SU-DHL-6 (cell line): ENCODE results near the gene YARS2.

Source experiments
- H2AFZ ChIP-seq: fragments of 200-600 bp; sonication (generic); 2 replicates; pipeline ENCODE4 v1.6.1; 2014; ENCODE audit warnings: low read depth, mild to moderate bottlenecking, moderate library complexity, mixed read lengths, antibody characterized with exemption, low read length; ENCODE audit not compliant: severe bottlenecking
- H3F3A ChIP-seq: fragments of 200-600 bp; shearing (Covaris generic); 2 replicates; pipeline ENCODE4 v1.6.0; 2016; ENCODE audit warnings: antibody characterized with exemption, mild to moderate bottlenecking; ENCODE audit not compliant: insufficient read depth
- H3K27ac ChIP-seq: fragments of 200-600 bp; sonication (generic); 2 replicates; pipeline ENCODE4 v1.5.1; 2016; ENCODE audit warnings: low read depth, mild to moderate bottlenecking, low read length, moderate library complexity, mixed read lengths
- H3K27me3 ChIP-seq: fragments of 200-600 bp; sonication (generic), shearing (Covaris generic); 2 replicates; pipeline ENCODE4 v1.6.0; 2014; ENCODE audit warnings: mild to moderate bottlenecking, low read length
- H3K36me3 ChIP-seq: fragments of 200-600 bp; sonication (generic); 2 replicates; pipeline ENCODE4 v1.6.1; 2014; ENCODE audit warnings: mild to moderate bottlenecking, low read length, mixed read lengths
- H3K4me2 ChIP-seq: fragments of 300-600, 200-600 bp; shearing (Covaris generic), sonication (generic); 2 replicates; pipeline ENCODE4 v1.6.0; 2014; ENCODE audit warnings: low read length, low read depth, mild to moderate bottlenecking; ENCODE audit not compliant: poor library complexity, severe bottlenecking
- H3K4me3 ChIP-seq: fragments of 200-600 bp; sonication (generic); 2 replicates; pipeline ENCODE4 v1.5.1; 2014; ENCODE audit warnings: antibody characterized with exemption, low read length, mild to moderate bottlenecking, mixed read lengths; ENCODE audit not compliant: insufficient read depth, poor library complexity, severe bottlenecking
- H3K79me2 ChIP-seq: fragments of 200-600 bp; sonication (generic); 2 replicates; pipeline ENCODE4 v1.6.1; 2014; ENCODE audit warnings: mild to moderate bottlenecking, low read length, moderate library complexity; ENCODE audit not compliant: insufficient read depth
- H3K9ac ChIP-seq: fragments of 200-600 bp; sonication (generic); 2 replicates; pipeline ENCODE4 v1.7.0; 2014; ENCODE audit warnings: mild to moderate bottlenecking, low read length
- H3K9me2 ChIP-seq: fragments of 200-600 bp; sonication (generic); replicated peaks from 2 replicates; pipeline ENCODE4 v1.6.1; 2014; ENCODE audit warnings: low read length; ENCODE audit not compliant: insufficient read depth
- H3K9me3 ChIP-seq: fragments of 200-600 bp; sonication (generic); 2 replicates; pipeline ENCODE4 v1.6.1; 2014; ENCODE audit warnings: low read length, mixed read lengths; ENCODE audit not compliant: insufficient read depth
- H4K20me1 ChIP-seq: fragments of 200-600 bp; sonication (generic); 2 replicates; pipeline ENCODE4 v1.6.1; 2014; ENCODE audit warnings: low read depth, mild to moderate bottlenecking, antibody characterized with exemption, low read length, moderate library complexity, mixed read lengths
- CTCF ChIP-seq: fragments of 200-600 bp; sonication (generic); IDR thresholded peaks from one replicate; pipeline ENCODE4 v1.5.1; 2017; ENCODE audit warnings: antibody characterized with exemption, mild to moderate bottlenecking, low read length, moderate library complexity; ENCODE audit not compliant: insufficient read depth, poor library complexity, severe bottlenecking
- EZH2phosphoT487 ChIP-seq: fragments of 200-600 bp; sonication (generic), shearing (Covaris generic); conservative IDR thresholded peaks from 2 replicates; pipeline ENCODE4 v1.6.1; 2018; ENCODE audit warnings: mild to moderate bottlenecking, antibody characterized with exemption, low read length, moderate library complexity, mixed read lengths

Gene YARS2

DNA sequence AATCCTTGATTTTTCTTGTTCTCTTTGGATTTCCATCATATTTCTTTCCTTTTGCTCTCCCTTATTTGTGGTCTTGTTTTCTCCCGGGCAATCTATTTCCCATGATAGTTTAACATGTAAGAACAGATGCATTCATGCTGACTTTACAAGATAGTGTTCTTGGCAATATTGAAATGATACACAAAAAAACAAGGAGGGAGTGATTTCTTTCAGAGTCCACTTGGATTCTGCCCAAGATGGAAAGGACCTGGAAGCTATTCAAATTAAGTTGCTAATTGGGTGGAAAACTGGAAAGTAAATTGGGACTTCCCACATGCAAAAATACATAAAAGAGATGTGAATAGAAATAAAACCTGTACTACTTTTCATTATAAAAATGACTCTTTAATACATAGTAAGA is 14.4 kb upstream of the YARS2 start:
- no peak overlapping the region for H3K27ac ChIP-seq
- H3K4me2 ChIP-seq: no peak overlapping the region
- no peaks in the 10 kb centered on the region for H3F3A ChIP-seq
- no peak overlapping the region for H2AFZ ChIP-seq
- no peaks in the 10 kb centered on the region for H3K27me3 ChIP-seq
- H3K36me3 ChIP-seq: no peaks in the 10 kb centered on the region
- no peaks in the 10 kb centered on the region for H3K9me3 ChIP-seq
- TF ChIP-seq CTCF (no peak), EZH2phosphoT487 (no peak)
- no peak overlapping the region for H3K4me3 ChIP-seq
- no peaks in the 10 kb centered on the region for H4K20me1 ChIP-seq
- H3K79me2 ChIP-seq: no peaks in the 10 kb centered on the region
- H3K9ac ChIP-seq: no peak overlapping the region
- no peaks in the 10 kb centered on the region for H3K9me2 ChIP-seq

DNA sequence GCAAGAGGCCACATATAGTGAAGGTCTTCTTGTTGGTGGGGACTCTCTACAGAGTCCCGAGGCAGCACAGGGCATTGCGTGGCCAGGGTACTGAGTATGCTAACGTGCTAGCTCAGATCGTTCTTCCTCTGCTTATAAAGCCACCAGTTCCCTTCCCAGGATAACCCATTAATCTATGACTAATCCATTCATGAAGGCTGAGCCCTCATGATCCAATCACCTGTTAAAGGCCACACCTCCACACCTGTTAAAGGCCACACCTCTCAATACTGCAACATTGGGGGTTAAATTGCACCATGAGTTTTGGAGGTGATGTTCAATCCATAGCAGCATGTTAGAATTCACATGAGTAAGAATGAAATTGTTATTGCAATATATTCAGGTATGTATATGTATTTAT is 12.8 kb upstream of the YARS2 start:
- Histone ChIP-seq H3K9ac (no peak overlapping the region), H2AFZ (no peak overlapping the region), H4K20me1 (no peaks in the 10 kb centered on the region), H3K9me2 (no peaks in the 10 kb centered on the region), H3K27me3 (no peaks in the 10 kb centered on the region), H3K4me2 (no peak overlapping the region), H3K9me3 (no peaks in the 10 kb centered on the region), H3K4me3 (no peak overlapping the region), H3K79me2 (no peaks in the 10 kb centered on the region), H3K36me3 (no peaks in the 10 kb centered on the region), H3F3A (no peaks in the 10 kb centered on the region), H3K27ac (no peak overlapping the region)
- no peak for TF ChIP-seq EZH2phosphoT487
- TF ChIP-seq CTCF: no peak

- TF ChIP-seq EZH2phosphoT487: no peak
- TF ChIP-seq CTCF: no peak
- H3K9ac ChIP-seq: no peak overlapping the region
- H3K36me3 ChIP-seq: no peaks in the 10 kb centered on the region
- H3K4me3 ChIP-seq: no peak overlapping the region
- no peaks in the 10 kb centered on the region for H3K27me3 ChIP-seq
- H3K4me2 ChIP-seq: no peak overlapping the region
- H3F3A ChIP-seq: no peaks in the 10 kb centered on the region
- no peaks in the 10 kb centered on the region for H3K9me2 ChIP-seq
- H3K27ac ChIP-seq: no peak overlapping the region
- no peak overlapping the region for H2AFZ ChIP-seq
- H3K79me2 ChIP-seq: no peaks in the 10 kb centered on the region
- H3K9me3 ChIP-seq: no peaks in the 10 kb centered on the region
- no peaks in the 10 kb centered on the region for H4K20me1 ChIP-seq
Measured at GRCh38 chr12:32765906-32766305, 10.2 kb upstream of the YARS2 start.

DNA sequence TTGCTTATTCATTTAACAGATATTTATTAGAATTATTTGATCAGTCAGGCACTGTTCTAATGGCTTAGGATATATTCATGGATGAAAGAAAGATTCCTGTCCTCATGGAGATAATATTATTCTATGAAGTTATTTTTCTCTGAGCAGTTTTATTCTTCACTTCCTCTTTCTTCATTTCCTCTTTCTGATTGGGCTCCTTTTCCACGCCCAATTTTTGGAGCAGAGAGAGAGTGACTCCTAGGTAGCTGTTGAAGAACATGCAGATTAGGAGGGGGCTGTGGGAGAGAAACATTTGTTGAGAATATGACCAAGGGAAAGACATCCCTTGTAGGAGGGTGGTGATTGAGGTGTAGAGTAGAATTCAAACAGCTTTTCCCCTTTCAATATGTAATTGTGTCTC is 6.0 kb upstream of the YARS2 start:
- H3K9me3 ChIP-seq: no peaks in the 10 kb centered on the region
- H3F3A ChIP-seq: no peaks in the 10 kb centered on the region
- 0 out of 2 replicates have a peak overlapping the region, but pooled peaks have one; percentile 11 for H3K9ac ChIP-seq
- H3K79me2 ChIP-seq: no peaks in the 10 kb centered on the region
- H3K36me3 ChIP-seq: no peaks in the 10 kb centered on the region
- no peaks in the 10 kb centered on the region for H3K9me2 ChIP-seq
- TF ChIP-seq EZH2phosphoT487 (no peak), CTCF (no peak)
- no peaks in the 10 kb centered on the region for H4K20me1 ChIP-seq
- H3K27me3 ChIP-seq: no peaks in the 10 kb centered on the region
- no peak overlapping the region for H3K4me3 ChIP-seq
- no peak overlapping the region for H3K27ac ChIP-seq
- peak overlapping the region; percentile 20 for H3K4me2 ChIP-seq
- peak overlapping the region; percentile 85 for H2AFZ ChIP-seq
